Heart right ventricle (tissue), 16 donors: ENCODE data around the gene SLC38A3. TPM values are rescaled to one million over a fixed set of nuclear protein-coding genes. Genes with fewer than 3 reads are reported as not detected.

Experiments
- ATAC-seq, 8 donors: fragments of 200-7000 bp; cut with Tn5 transposase; one replicate each; pipeline ENCODE4 v1.9.1; 2020; ENCODE audit warnings: mild to moderate bottlenecking in 8 of 8, moderate library complexity in 8 of 8, moderate number of reproducible peaks in 1 of 8
- DNase-seq, 2 donors: peaks; one replicate each; pipeline ENCODE4 v3.0.0-alpha.2; 2020
- H3K27ac ChIP-seq, 10 donors: fragments of 200-600 bp; sonication (generic) in 2 of 10; one replicate each; pipeline versions ENCODE4 v1.5.0 to v1.8.0; 2020 to 2022; ENCODE audit warnings: mild to moderate bottlenecking in 3 of 10
- H3K27me3 ChIP-seq, 7 donors: fragments of 200-600 bp; one replicate each; pipeline ENCODE4 v1.8.0; 2021 to 2022; ENCODE audit warnings: mild to moderate bottlenecking in 2 of 7
- H3K36me3 ChIP-seq, 9 donors: fragments of 200-600 bp; sonication (generic) in 1 of 9; one replicate each; pipeline versions ENCODE4 v1.5.0 to v1.8.0; 2020 to 2022; ENCODE audit warnings: mild to moderate bottlenecking in 2 of 9
- H3K4me1 ChIP-seq, 9 donors: fragments of 200-600 bp; sonication (generic) in 1 of 9; one replicate each; pipeline versions ENCODE4 v1.5.0 to v1.8.0; 2020 to 2022; ENCODE audit warnings: mild to moderate bottlenecking in 4 of 9
- H3K4me3 ChIP-seq, 10 donors: fragments of 200-600 bp; sonication (generic) in 2 of 10; one replicate each; pipeline versions ENCODE4 v1.5.0 to v1.8.0; 2020 to 2022; ENCODE audit warnings: mild to moderate bottlenecking in 7 of 10, moderate library complexity in 2 of 10
- H3K9me3 ChIP-seq, 11 donors: fragments of 200-600 bp in 10 of 11; sonication (generic) in 2 of 11; one replicate each; pipeline versions ENCODE4 v1.5.0 to v1.8.0; 2013 to 2022; ENCODE audit warnings: mild to moderate bottlenecking in 2 of 11, control low read depth in 1 of 11, moderate library complexity in 1 of 11
- WGBS, 2 donors: extraction: QIAGEN DNeasy Blood & Tissue Kit; methylation state at CpG; one replicate each; pipeline ENCODE4 v1.1.7; 2013; ENCODE audit warnings: inconsistent platforms in 1 of 2; 5-methylcytosine and 5-hydroxymethylcytosine counted together
- intact Hi-C, 10 donors: fragments of 100-400 bp; cut with DNase I; formaldehyde crosslinking; loops; one replicate each; pipeline versions ENCODE4 v1.11.1 to v1.14.2; 2022
- polyA plus RNA-seq, 2 donors: library from polyadenylated mRNA; stranded (reverse); fragments of 200-250 nt; gene quantifications; one replicate each; pipeline ENCODE4 v1.2.3, GENCODE V29; 2013
- total RNA-seq, 10 donors: library from RNA; stranded (reverse); fragmentation: NEBNext Ultra II Directional in 3 of 10; extraction: Animal tissue kit (Norgen Biotek cat#: 25700) in 3 of 10; gene quantifications; one replicate each; pipeline versions ENCODE4 v1.2.1 to v1.2.4, GENCODE V29; 2021 to 2023
- TF ChIP-seq, protein P1 (sequence below), 9 donors: fragments of 200-600 bp; sonication (generic) in 2 of 9; IDR thresholded peaks; one replicate each; pipeline versions ENCODE4 v1.5.0 to v1.8.0; 2021 to 2022; ENCODE audit warnings: antibody characterized with exemption in 9 of 9, mild to moderate bottlenecking in 5 of 9, moderate library complexity in 1 of 9
- donor health status: Arrhythmogenic right ventricular cardiomyopathy.
- donor health status: ischemic (EF 13 %, LVEDD 7.1; RV severe dilation, severe dysfunction).
- donor health status: healthy with polysubstance abuse.
- donor health status: DM: no; HTN: yes; CAD: no.
- donor health status: DM: no; HTN: no; CAD: no.
- donor health status: ischemic (EF 25% LVEDD 6.9; RV normal size, moderate dysfunction).
- donor health status: ischemic (EF 25% LVEDD 5.7; RV mildly dilated, moderate dysfunction).
- donor health status: healthy.
- donor health status: DM: yes; HTN: yes; CAD: no.
- donor health status: Ischemic cardiomyopathy.
- donor health status: ischemic (EF 35%, LVEDD 5.7; RV mildly dilated, moderate dysfunction).
- donor health status: nonischemic (EF 11% LVEDD 7.7; RV severe dilation, severe dysfunction).
- donor health status: DM: yes; HTN: yes; CAD: no.
- donor health status: PGD.
- donor health status: ischemic (EF 29% LVEDD 5.4; RV normal size, mild dysfunction).
- donor health status: nonischemic (EF 23%, LVEDD 6.1; RV moderate dilation, normal function).

SLC38A3 gene
- total and polyA plus RNA-seq, 12 donors = 1.4 to 16.4 (median 11.2) TPM

GRCh38 chr3:50164984-50165909, 39.8 kb upstream of the SLC38A3 start:
- Histone ChIP-seq H3K4me1 (peaks cover 49 to 100% (median 86%) of the 10 kb centered on the region in 9 donors), H3K9me3 (no peaks in the 10 kb centered on the region), H3K4me3 (peak overlapping the region in 3 of 10 donors; percentile 2 to 19 (median 7)), H3K36me3 (no peaks in the 10 kb centered on the region), H3K27ac (peak overlapping the region; percentile 43 to 91 (median 84)), H3K27me3 (no peaks in the 10 kb centered on the region)
- intact Hi-C loops = no loop called here
- WGBS, 2 donors = 20 to 23% methylated on average over 7 of the region's 7 CpGs
- TF ChIP-seq, protein P1, sequence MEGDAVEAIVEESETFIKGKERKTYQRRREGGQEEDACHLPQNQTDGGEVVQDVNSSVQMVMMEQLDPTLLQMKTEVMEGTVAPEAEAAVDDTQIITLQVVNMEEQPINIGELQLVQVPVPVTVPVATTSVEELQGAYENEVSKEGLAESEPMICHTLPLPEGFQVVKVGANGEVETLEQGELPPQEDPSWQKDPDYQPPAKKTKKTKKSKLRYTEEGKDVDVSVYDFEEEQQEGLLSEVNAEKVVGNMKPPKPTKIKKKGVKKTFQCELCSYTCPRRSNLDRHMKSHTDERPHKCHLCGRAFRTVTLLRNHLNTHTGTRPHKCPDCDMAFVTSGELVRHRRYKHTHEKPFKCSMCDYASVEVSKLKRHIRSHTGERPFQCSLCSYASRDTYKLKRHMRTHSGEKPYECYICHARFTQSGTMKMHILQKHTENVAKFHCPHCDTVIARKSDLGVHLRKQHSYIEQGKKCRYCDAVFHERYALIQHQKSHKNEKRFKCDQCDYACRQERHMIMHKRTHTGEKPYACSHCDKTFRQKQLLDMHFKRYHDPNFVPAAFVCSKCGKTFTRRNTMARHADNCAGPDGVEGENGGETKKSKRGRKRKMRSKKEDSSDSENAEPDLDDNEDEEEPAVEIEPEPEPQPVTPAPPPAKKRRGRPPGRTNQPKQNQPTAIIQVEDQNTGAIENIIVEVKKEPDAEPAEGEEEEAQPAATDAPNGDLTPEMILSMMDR (IDR thresholded peaks at IDR 0.05) = no peak
- ATAC-seq = peak in 7 of 8 donors; percentile 5 to 34 (median 30)
- DNase-seq = peak; percentile 41 to 44

DNA sequence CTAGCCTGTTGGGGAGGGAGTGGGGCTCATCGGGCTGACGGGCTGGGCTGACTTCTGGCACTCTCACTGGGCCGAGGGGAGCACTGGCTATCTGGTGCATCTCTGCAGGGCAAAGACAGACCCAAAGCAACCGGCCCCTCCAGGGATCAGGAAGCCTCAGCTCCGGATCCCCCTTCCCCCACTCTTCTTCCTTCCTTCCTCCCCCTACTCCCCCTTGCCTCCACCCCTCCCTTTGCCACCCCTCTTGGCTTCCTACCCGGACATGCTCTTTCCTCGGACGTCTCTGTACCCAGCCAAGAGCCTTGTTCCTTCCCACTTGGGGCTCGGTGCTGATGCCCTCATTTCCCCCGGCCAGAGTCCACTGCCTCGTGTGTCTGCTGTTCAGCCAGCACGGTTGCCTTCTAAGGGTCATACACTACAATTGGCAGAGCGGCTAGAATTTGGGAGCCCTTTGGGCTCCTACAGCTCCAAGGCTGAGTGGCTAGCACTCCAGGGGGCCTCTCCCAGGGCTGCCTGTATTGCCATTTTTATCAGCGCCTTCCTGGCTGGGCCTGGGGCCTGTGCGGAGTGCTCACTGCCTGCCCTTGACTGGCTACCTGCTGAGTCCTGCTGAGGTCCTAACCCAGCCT, 39.0 kb upstream of the SLC38A3 start:
- TF ChIP-seq, protein P1 (IDR thresholded peaks at IDR 0.05) = no peak

GRCh38 chr3:50166620-50167019, 38.5 kb upstream of the SLC38A3 start:
- intact Hi-C loops = no loop called here
- TF ChIP-seq, protein P1 (IDR thresholded peaks at IDR 0.05) = no peak
- H3K9me3 ChIP-seq = no peaks in the 10 kb centered on the region
- H3K4me3 ChIP-seq = peak overlapping the region in 1 of 10 donors; percentile 2
- no peaks in the 10 kb centered on the region for H3K36me3 ChIP-seq
- peaks cover 54 to 100% (median 89%) of the 10 kb centered on the region in 9 donors for H3K4me1 ChIP-seq
- peak overlapping the region; percentile 62 to 91 (median 84) for H3K27ac ChIP-seq
- H3K27me3 ChIP-seq = no peaks in the 10 kb centered on the region
- WGBS, 2 donors = 57 to 60% methylated on average over 6 of the region's 6 CpGs
- no peak for ATAC-seq
- no peak for DNase-seq

More for the DNA sequence above, 39.0 kb upstream of the SLC38A3 start:
- Histone ChIP-seq H3K4me3 (peak overlapping the region in 3 of 10 donors; percentile 2 to 19 (median 7)), H3K36me3 (no peaks in the 10 kb centered on the region), H3K4me1 (peaks cover 51 to 100% (median 86%) of the 10 kb centered on the region in 9 donors), H3K27ac (peak overlapping the region; percentile 62 to 91 (median 84)), H3K27me3 (no peaks in the 10 kb centered on the region), H3K9me3 (no peaks in the 10 kb centered on the region)
- intact Hi-C loops = no loop called here
- 18 to 33% methylated on average over 15 of the region's 15 CpGs for WGBS, 2 donors
- DNase-seq (peak in 1 of 2 donors; percentile 44), ATAC-seq (peak; percentile 4 to 38 (median 20))

- Histone ChIP-seq H3K36me3 (no peaks in the 10 kb centered on the region), H3K27me3 (no peaks in the 10 kb centered on the region), H3K4me3 (no peak overlapping the region), H3K27ac (peak overlapping the region in 9 of 10 donors; percentile 73 to 91 (median 84)), H3K9me3 (no peaks in the 10 kb centered on the region), H3K4me1 (peaks cover 53 to 100% (median 89%) of the 10 kb centered on the region in 9 donors)
- DNase-seq (no peak), ATAC-seq (no peak)
- intact Hi-C loops = no loop called here
- WGBS, 2 donors = 65 to 70% methylated on average over 16 of the region's 16 CpGs
- TF ChIP-seq, protein P1 (IDR thresholded peaks at IDR 0.05) = no peak
Measured at GRCh38 chr3:50167069-50167840, 37.8 kb upstream of the SLC38A3 start.
